ENCODE measurements around the gene FEM1B.

GRCh38 chr15:68261980-68262379, 15.6 kb upstream of the FEM1B start:
- TF ChIP-seq REST (tag by site-specific recombination; IDR thresholded peaks at IDR 0.05) (no peak), CTCF (tag by site-specific recombination; IDR thresholded peaks at IDR 0.05) (no peak)
